Measurements from ENCODE around the gene UBE2L6.

DNA sequence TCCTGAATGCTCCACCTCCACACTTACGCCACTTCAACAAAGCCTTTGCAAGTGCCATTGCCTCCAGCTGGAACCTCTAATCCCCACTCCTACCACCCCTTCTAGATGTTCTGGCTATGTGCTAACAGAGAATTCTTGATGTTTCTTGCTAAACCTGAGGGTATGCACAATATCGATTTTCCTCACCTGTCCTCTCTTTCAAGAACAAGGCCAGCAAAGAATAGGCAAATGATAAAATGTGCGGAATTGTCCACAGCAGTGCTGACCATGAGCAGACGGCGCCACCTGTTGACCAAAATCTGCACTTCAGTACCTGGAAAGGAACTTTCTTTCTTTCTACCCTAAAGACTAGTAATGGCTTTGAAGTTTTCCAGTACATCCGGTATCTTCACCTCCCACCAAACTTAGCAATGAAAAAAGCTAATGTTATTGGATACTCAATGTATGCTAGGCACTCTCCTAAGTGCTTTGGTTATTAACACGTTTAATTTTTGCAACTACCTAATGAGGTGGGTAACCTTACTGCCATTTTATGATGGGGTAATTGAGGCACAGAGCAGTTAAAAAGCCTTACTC is 40.3 kb downstream of the UBE2L6 start:
- TF ChIP-seq POLR2AphosphoS5 (IDR thresholded peaks at IDR 0.05) (no peak), POLR2A (IDR thresholded peaks at IDR 0.05) (no peak)
- TF ChIP-seq, protein P1, sequence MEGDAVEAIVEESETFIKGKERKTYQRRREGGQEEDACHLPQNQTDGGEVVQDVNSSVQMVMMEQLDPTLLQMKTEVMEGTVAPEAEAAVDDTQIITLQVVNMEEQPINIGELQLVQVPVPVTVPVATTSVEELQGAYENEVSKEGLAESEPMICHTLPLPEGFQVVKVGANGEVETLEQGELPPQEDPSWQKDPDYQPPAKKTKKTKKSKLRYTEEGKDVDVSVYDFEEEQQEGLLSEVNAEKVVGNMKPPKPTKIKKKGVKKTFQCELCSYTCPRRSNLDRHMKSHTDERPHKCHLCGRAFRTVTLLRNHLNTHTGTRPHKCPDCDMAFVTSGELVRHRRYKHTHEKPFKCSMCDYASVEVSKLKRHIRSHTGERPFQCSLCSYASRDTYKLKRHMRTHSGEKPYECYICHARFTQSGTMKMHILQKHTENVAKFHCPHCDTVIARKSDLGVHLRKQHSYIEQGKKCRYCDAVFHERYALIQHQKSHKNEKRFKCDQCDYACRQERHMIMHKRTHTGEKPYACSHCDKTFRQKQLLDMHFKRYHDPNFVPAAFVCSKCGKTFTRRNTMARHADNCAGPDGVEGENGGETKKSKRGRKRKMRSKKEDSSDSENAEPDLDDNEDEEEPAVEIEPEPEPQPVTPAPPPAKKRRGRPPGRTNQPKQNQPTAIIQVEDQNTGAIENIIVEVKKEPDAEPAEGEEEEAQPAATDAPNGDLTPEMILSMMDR (IDR thresholded peaks at IDR 0.05) = peak; percentile 91 to 96 (median 95)

Measured in breast epithelium (tissue), 3 donors.